Glutamatergic neuron (in vitro differentiated cells): ENCODE results near the gene CENPB. TPM values are rescaled to one million over a fixed set of nuclear protein-coding genes. Genes with fewer than 3 reads are reported as not detected.

Source experiments
- DNase-seq: peaks from one replicate; pipeline ENCODE4 v3.0.0; 2022
- H3K27ac Mint-ChIP-seq: one replicate; pipeline ENCODE4 v1.8.0; 2020; ENCODE audit warnings: mild to moderate bottlenecking, mixed read lengths, inconsistent platforms; ENCODE audit not compliant: unreplicated experiment
- H3K27me3 Mint-ChIP-seq: one replicate; pipeline ENCODE4 v1.8.0; 2020; ENCODE audit warnings: mild to moderate bottlenecking, moderate library complexity, mixed read lengths, inconsistent platforms; ENCODE audit not compliant: unreplicated experiment
- H3K36me3 Mint-ChIP-seq: one replicate; pipeline ENCODE4 v1.8.0; 2020; ENCODE audit warnings: mild to moderate bottlenecking, mixed read lengths, inconsistent platforms; ENCODE audit not compliant: unreplicated experiment
- H3K4me1 Mint-ChIP-seq: one replicate; pipeline ENCODE4 v1.8.0; 2020; ENCODE audit warnings: mild to moderate bottlenecking, low read depth, mixed read lengths, inconsistent platforms; ENCODE audit not compliant: unreplicated experiment
- H3K4me3 Mint-ChIP-seq: one replicate; pipeline ENCODE4 v1.8.0; 2020; ENCODE audit warnings: mild to moderate bottlenecking, mixed read lengths, inconsistent platforms; ENCODE audit not compliant: unreplicated experiment
- H3K9me3 Mint-ChIP-seq: one replicate; pipeline ENCODE4 v1.8.0; 2020; ENCODE audit warnings: mild to moderate bottlenecking, moderate library complexity, mixed read lengths, inconsistent platforms; ENCODE audit not compliant: unreplicated experiment
- CTCF ChIP-seq: fragments of 200-600 bp; sonication (generic); IDR thresholded peaks from one replicate; pipeline ENCODE4 v1.5.0; 2021; ENCODE audit not compliant: partially characterized antibody, unreplicated experiment
- total RNA-seq: library from RNA; stranded (reverse); fragmentation: NEBNext Ultra II Directional; extraction: Animal tissue kit (Norgen Biotek cat#: 25700); gene quantifications from one replicate; pipeline ENCODE4 v1.2.1, GENCODE V29; 2021; ENCODE audit not compliant: unreplicated experiment

The CENPB gene
- total RNA-seq, 1 donor from 2014 or later: 47.1 TPM

GRCh38 chr20:3800256-3800877 is 13.8 kb upstream of the CENPB start:
- no peak for DNase-seq
- H3K4me3 Mint-ChIP-seq: peak overlapping the region; percentile 64
- H3K27ac Mint-ChIP-seq: peak overlapping the region; percentile 48
- H3K36me3 Mint-ChIP-seq: peaks cover 7% of the 10 kb centered on the region
- peaks cover 14% of the 10 kb centered on the region for H3K9me3 Mint-ChIP-seq
- no peak for TF ChIP-seq CTCF
- peaks cover 47% of the 10 kb centered on the region for H3K4me1 Mint-ChIP-seq
- peaks cover 17% of the 10 kb centered on the region for H3K27me3 Mint-ChIP-seq

DNA sequence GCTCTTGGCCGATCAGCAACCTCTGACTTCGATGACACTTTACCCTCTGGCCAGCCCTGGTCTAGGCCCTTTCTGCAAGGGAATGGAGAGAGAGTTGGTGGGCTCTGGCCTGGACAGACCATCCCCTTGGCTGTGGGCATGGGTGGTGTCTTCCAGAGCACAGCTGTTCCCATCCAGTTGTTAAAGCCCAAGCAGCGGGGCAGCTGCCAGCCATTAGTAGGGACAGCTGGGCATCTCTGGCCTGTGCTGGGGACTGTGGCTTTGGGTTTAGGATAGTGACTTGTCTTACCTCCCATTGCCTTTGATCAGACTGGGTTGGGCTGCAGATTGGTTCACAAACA is 12.3 kb upstream of the CENPB start:
- DNase-seq: no peak
- peaks cover 7% of the 10 kb centered on the region for H3K36me3 Mint-ChIP-seq
- H3K4me1 Mint-ChIP-seq: peaks cover 39% of the 10 kb centered on the region
- peaks cover 17% of the 10 kb centered on the region for H3K27me3 Mint-ChIP-seq
- peak overlapping the region; percentile 28 for H3K27ac Mint-ChIP-seq
- no peak for TF ChIP-seq CTCF
- H3K4me3 Mint-ChIP-seq: no peak overlapping the region
- H3K9me3 Mint-ChIP-seq: peaks cover 13% of the 10 kb centered on the region

DNA sequence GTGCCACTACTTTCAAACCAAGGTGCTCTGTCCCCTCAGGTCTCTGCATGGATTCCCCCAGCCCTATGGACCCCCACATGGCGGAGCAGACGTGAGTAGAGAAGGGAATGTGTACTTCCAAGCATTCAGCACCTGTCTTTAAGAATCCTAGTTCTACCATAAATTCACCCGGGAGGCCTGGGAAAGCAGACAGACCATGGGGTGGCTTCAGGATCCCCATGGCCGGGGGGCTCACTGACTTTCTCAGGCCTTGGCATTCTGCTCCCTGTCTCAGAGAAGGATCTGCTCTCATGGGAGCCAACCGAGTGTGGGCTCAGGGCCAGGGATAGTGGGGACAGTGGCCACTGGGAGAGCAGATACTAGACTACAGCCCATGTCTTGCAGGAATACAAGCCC is 11.8 kb upstream of the CENPB start:
- H3K27ac Mint-ChIP-seq: no peak overlapping the region

GRCh38 chr20:3797592-3798372 is 11.2 kb upstream of the CENPB start:
- peaks cover 28% of the 10 kb centered on the region for H3K4me1 Mint-ChIP-seq
- no peak for DNase-seq
- peaks cover 5% of the 10 kb centered on the region for H3K36me3 Mint-ChIP-seq
- peak overlapping the region; percentile 86 for H3K4me3 Mint-ChIP-seq
- peaks cover 13% of the 10 kb centered on the region for H3K27me3 Mint-ChIP-seq
- no peak for TF ChIP-seq CTCF
- H3K27ac Mint-ChIP-seq: peak overlapping the region; percentile 23
- H3K9me3 Mint-ChIP-seq: peaks cover 7% of the 10 kb centered on the region

More for the DNA sequence above, 11.8 kb upstream of the CENPB start:
- TF ChIP-seq CTCF: no peak
- Mint-ChIP-seq H3K4me1 (peaks cover 34% of the 10 kb centered on the region), H3K4me3 (peak overlapping the region; percentile 86), H3K36me3 (peaks cover 7% of the 10 kb centered on the region), H3K27me3 (peaks cover 14% of the 10 kb centered on the region), H3K9me3 (peaks cover 12% of the 10 kb centered on the region)
- no peak for DNase-seq

DNA sequence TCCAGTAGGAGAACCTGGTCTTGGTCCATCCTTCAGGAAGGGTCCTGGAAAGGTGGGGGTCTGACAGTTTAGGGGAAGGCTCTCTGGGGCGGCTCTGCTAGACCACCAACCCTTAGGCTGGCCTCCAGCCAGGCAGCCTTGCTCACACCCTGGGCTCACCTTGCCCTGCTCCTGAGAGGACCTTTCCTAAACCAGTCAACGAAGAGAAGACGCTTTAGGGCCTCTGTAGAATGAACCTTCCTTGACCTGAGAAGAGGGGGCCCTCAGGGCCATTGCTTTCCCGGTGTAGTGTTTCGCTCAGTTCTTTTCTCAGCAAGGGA is 10.6 kb upstream of the CENPB start:
- peaks cover 10% of the 10 kb centered on the region for H3K27me3 Mint-ChIP-seq
- H3K27ac Mint-ChIP-seq: peak overlapping the region; percentile 68
- TF ChIP-seq CTCF: no peak
- peak overlapping the region; percentile 86 for H3K4me3 Mint-ChIP-seq
- DNase-seq: no peak
- H3K36me3 Mint-ChIP-seq: no peaks in the 10 kb centered on the region
- H3K4me1 Mint-ChIP-seq: peaks cover 23% of the 10 kb centered on the region
- peaks cover 4% of the 10 kb centered on the region for H3K9me3 Mint-ChIP-seq
